Stimulated activated CD8-positive, alpha-beta memory T cell treated with anti-CD3 and anti-CD28 coated beads, Interleukin-2, amount 100 ng/mL, for 1 hour (primary cell): ENCODE data around the gene CHRNA1.

Source experiments
- DNase-seq, 2 donors: peaks; one replicate each; pipeline ENCODE4 v3.0.0-alpha.2; 2020; ENCODE audit warnings: low read depth in 2 of 2

The CHRNA1 gene

GRCh38 chr2:174781996-174782395 lies 17.7 kb upstream of the CHRNA1 start:
- no peak for DNase-seq

- no peak for DNase-seq
Observed at GRCh38 chr2:174781298-174781697, 17.0 kb upstream of the CHRNA1 start.

GRCh38 chr2:174780856-174781255 lies 16.6 kb upstream of the CHRNA1 start:
- no peak for DNase-seq

GRCh38 chr2:174780191-174780840 lies 16.0 kb upstream of the CHRNA1 start:
- no peak for DNase-seq

- no peak for DNase-seq
Observed at GRCh38 chr2:174779361-174779928, 15.2 kb upstream of the CHRNA1 start.

- DNase-seq: peak; percentile 39 to 45
Observed at GRCh38 chr2:174778085-174778981, 14.1 kb upstream of the CHRNA1 start.

GRCh38 chr2:174777347-174778084 lies 13.2 kb upstream of the CHRNA1 start:
- no peak for DNase-seq

- DNase-seq: no peak
Observed at GRCh38 chr2:174776675-174777074, 12.4 kb upstream of the CHRNA1 start.

GRCh38 chr2:174776223-174776622 lies 12.0 kb upstream of the CHRNA1 start:
- no peak for DNase-seq

- DNase-seq: no peak
Observed at GRCh38 chr2:174775571-174775980, 11.3 kb upstream of the CHRNA1 start.

- DNase-seq: no peak
Observed at GRCh38 chr2:174774886-174775285, 10.6 kb upstream of the CHRNA1 start.

GRCh38 chr2:174773215-174773614 lies 8.9 kb upstream of the CHRNA1 start:
- DNase-seq: no peak

GRCh38 chr2:174772472-174772801 lies 8.2 kb upstream of the CHRNA1 start:
- DNase-seq: no peak

GRCh38 chr2:174771631-174772471 lies 7.6 kb upstream of the CHRNA1 start:
- peak in 1 of 2 donors; percentile 31 for DNase-seq

- no peak for DNase-seq
Observed at GRCh38 chr2:174771136-174771535, 6.9 kb upstream of the CHRNA1 start.

- DNase-seq: no peak
Observed at GRCh38 chr2:174768557-174768956, 4.3 kb upstream of the CHRNA1 start.

GRCh38 chr2:174766271-174766670 lies 2.0 kb upstream of the CHRNA1 start:
- DNase-seq: no peak

- no peak for DNase-seq
Observed at GRCh38 chr2:174765576-174765975, 1.3 kb upstream of the CHRNA1 start.

GRCh38 chr2:174763780-174764179 lies 492 bp downstream of the CHRNA1 start:
- no peak for DNase-seq

- no peak for DNase-seq
Observed at GRCh38 chr2:174762464-174762863, 1.8 kb downstream of the CHRNA1 start.

GRCh38 chr2:174761837-174762236 lies 2.4 kb downstream of the CHRNA1 start:
- DNase-seq: no peak
